22Rv1 (cell line): ENCODE measurements around the gene ADGRL1.

Source experiments
- H3K27ac ChIP-seq: fragments of 450-650 bp; 2 replicates; pipeline ENCODE4 v1.5.1; 2017
- CTCF ChIP-seq: fragments of 450-650 bp; IDR thresholded peaks from 2 replicates; pipeline ENCODE4 v1.5.1; 2017; ENCODE audit warnings: mild to moderate bottlenecking
- ZFX ChIP-seq: fragments of 450-650 bp; IDR thresholded peaks from 2 replicates; pipeline ENCODE4 v1.6.1; 2017; ENCODE audit warnings: antibody characterized with exemption, borderline replicate concordance

Gene ADGRL1

GRCh38 chr19:14114854-14115253 lies 91.1 kb downstream of the ADGRL1 start:
- H3K27ac ChIP-seq = no peak overlapping the region
- TF ChIP-seq ZFX = no peak
- TF ChIP-seq CTCF = peak; percentile 48

GRCh38 chr19:14114439-14114838 lies 91.5 kb downstream of the ADGRL1 start:
- no peak overlapping the region for H3K27ac ChIP-seq
- TF ChIP-seq ZFX (no peak), CTCF (peak; percentile 38)

- no peak overlapping the region for H3K27ac ChIP-seq
- TF ChIP-seq CTCF (peak; percentile 67), ZFX (no peak)
These were observed 92.1 kb downstream of the ADGRL1 start for GRCh38 chr19:14113762-14114414.

GRCh38 chr19:14112809-14113385 lies 93.1 kb downstream of the ADGRL1 start:
- no peak overlapping the region for H3K27ac ChIP-seq
- TF ChIP-seq ZFX = no peak
- no peak for TF ChIP-seq CTCF

GRCh38 chr19:14112051-14112808 lies 93.7 kb downstream of the ADGRL1 start:
- no peak for TF ChIP-seq ZFX
- TF ChIP-seq CTCF = no peak
- no peak overlapping the region for H3K27ac ChIP-seq

- TF ChIP-seq CTCF (no peak), ZFX (no peak)
- H3K27ac ChIP-seq = no peak overlapping the region
These were observed 94.5 kb downstream of the ADGRL1 start for GRCh38 chr19:14111486-14111885.

GRCh38 chr19:14110650-14111049 lies 95.3 kb downstream of the ADGRL1 start:
- H3K27ac ChIP-seq = no peak overlapping the region
- TF ChIP-seq ZFX = no peak
- no peak for TF ChIP-seq CTCF
